HG02870 (cell line): ENCODE measurements around the gene NXPH4.

Source experiments
- ATAC-seq: cut with Tn5 transposase; IDR thresholded peaks from one replicate; pipeline ENCODE4 v1.9.1; 2021; ENCODE audit warnings: mild to moderate bottlenecking, moderate library complexity; ENCODE audit not compliant: unreplicated experiment

NXPH4 gene

GRCh38 chr12:57182918-57183575, 33.5 kb upstream of the NXPH4 start:
- peak; percentile 89 for ATAC-seq

DNA sequence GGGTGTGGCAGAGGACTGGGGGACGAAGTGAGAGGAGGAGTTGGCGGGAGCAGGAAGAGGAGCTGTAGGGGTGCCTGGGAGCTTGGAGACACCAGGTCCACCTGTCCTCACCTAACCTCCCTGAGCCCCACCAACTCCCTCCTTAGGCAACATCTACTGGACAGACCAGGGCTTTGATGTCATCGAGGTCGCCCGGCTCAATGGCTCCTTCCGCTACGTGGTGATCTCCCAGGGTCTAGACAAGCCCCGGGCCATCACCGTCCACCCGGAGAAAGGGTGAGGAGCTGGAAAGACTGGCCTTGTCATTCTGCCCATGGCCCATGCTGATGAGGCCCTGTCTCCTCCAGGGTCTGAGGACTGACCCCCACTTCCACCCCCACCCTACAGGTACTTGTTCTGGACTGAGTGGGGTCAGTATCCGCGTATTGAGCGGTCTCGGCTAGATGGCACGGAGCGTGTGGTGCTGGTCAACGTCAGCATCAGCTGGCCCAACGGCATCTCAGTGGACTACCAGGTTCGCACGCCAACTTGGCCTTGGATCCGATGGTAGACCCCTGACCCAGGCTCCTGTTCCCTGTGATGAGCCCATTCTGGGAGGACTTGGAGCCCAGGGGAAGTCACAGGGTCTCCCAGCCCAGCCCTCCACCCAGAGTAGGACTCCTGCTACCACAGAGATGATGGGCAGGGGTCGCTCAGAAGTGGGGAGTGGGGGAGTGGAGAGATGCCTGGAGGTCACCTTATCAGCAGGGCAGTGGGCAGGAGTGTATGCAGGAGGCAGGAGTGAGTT, 32.5 kb upstream of the NXPH4 start:
- ATAC-seq = no peak

GRCh38 chr12:57185403-57185802, 31.2 kb upstream of the NXPH4 start:
- ATAC-seq = no peak

DNA sequence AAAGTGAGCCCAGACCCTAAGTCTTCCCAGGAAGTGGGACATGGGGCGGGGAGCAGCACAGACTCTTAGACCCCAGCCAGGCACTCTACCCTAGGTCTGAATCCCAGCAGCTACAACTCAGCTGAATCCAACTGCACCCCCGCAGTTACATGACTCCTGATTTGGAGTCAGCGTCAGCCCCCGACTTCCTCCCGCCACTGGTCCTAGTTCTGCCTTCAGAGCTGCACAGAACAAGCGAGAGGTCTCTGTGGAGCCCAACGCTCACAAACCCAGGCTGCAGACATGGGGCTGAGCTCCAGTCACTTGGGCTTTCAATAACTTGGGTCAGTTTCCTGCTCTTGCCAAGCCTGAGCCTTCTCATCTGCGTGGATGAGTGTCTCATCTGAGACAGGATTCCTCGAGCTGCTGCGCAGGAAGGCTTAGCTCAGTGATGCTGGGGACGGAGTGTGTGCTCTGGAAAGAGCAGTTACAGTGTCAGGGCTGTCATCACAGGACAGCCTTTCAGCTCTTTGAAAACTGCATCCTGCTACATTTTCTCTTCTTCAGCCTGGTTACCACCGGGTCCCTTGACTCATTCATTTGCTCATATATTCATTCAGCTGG, 30.6 kb upstream of the NXPH4 start:
- no peak for ATAC-seq

- no peak for ATAC-seq
Observed at GRCh38 chr12:57187222-57188089, 29.1 kb upstream of the NXPH4 start.

GRCh38 chr12:57188090-57188425, 28.5 kb upstream of the NXPH4 start:
- no peak for ATAC-seq

- no peak for ATAC-seq
Observed at GRCh38 chr12:57190037-57190436, 26.6 kb upstream of the NXPH4 start.

- ATAC-seq = no peak
Observed at GRCh38 chr12:57190821-57191220, 25.8 kb upstream of the NXPH4 start.

DNA sequence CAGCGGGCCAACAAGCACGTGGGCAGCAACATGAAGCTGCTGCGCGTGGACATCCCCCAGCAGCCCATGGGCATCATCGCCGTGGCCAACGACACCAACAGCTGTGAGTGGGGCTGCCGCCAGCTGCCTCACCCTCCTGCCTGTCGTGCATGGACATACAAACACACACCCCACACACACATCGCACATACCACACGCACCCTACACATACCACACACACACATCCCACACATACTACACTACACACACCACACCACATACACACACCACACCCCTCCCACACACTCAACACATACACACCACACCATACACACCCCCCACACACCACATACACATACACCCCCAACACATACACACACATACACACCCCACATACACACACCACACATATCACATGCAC, 25.2 kb upstream of the NXPH4 start:
- no peak for ATAC-seq

- no peak for ATAC-seq
Observed at GRCh38 chr12:57192920-57193319, 23.7 kb upstream of the NXPH4 start.

DNA sequence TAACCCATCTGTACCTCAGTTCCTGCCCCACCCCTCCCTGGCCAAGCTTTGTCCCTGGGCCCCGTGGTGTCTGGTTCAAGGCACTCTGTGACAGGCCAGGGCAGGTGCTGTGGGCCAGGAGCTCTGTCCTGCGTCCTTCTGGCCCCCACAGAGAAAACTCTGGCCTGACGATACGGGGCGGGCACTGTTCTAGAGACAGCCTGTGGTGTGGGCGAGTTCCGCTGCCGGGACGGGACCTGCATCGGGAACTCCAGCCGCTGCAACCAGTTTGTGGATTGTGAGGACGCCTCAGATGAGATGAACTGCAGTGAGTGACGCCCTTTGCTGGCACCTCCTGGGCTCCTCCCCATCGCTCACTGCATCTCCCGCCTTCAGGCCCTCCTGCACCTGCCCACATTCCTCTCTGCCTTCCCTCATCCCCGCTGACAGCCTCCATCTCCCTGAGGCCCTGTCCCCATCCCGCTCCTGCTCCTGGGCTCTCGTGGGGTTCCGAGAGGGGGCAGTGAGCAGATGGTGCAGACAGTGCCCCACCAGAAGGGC, 22.8 kb upstream of the NXPH4 start:
- ATAC-seq = no peak

- ATAC-seq = no peak
Observed at GRCh38 chr12:57194253-57194652, 22.3 kb upstream of the NXPH4 start.

GRCh38 chr12:57195186-57195585, 21.4 kb upstream of the NXPH4 start:
- no peak for ATAC-seq

GRCh38 chr12:57195611-57196371, 20.8 kb upstream of the NXPH4 start:
- no peak for ATAC-seq

DNA sequence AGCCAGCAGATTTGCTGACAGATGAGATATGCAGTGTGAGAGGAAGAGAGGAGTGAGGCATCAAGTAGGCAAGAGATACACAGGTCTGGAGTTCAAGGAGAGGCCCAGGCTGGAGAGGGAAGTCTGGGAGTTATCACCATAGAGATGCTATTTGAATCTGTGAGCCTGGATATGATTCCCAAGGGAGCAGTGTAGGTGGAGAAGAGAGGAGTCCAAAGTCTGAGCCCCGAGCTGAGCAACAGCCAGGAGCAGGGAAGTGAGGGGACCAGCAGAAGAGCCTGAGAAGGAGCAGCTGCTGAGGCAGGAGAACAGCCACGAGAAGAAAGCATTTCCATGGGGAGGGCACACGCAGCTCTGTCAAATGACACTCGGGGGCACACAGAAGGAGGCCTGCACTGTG, 20.2 kb upstream of the NXPH4 start:
- no peak for ATAC-seq

DNA sequence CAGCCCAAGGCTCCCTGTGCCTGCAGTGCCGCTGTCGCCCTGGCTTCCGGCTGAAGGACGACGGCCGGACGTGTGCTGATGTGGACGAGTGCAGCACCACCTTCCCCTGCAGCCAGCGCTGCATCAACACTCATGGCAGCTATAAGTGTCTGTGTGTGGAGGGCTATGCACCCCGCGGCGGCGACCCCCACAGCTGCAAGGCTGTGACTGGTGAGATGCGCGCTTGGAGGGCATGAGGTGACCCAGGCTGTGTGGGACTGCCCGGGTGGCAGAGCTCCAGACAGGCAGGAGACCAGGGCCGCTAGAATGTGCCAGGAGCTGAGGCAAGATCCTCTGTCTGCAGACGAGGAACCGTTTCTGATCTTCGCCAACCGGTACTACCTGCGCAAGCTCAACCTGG, 19.6 kb upstream of the NXPH4 start:
- ATAC-seq = no peak

- no peak for ATAC-seq
Observed at GRCh38 chr12:57198329-57198728, 18.3 kb upstream of the NXPH4 start.

GRCh38 chr12:57199191-57199590, 17.4 kb upstream of the NXPH4 start:
- no peak for ATAC-seq

DNA sequence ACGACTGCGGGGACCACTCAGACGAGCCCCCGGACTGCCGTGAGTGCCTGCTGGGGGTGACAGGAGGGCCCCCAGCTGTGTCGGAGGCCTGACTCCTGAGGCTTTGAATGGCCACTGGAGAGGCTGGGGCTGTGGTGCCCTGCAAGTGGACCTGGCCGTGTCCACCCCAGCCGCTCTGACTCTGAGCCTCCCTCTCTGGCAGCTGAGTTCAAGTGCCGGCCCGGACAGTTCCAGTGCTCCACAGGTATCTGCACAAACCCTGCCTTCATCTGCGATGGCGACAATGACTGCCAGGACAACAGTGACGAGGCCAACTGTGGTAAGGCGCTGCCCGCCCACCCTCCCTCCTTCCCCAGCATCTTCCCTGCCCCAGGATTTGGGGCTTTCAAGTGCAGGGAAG, 16.1 kb upstream of the NXPH4 start:
- no peak for ATAC-seq

GRCh38 chr12:57201219-57201618, 15.4 kb upstream of the NXPH4 start:
- no peak for ATAC-seq
